IPS-NIHi11 (cell line): ENCODE measurements around the gene ST8SIA2.

Source experiments
- DNase-seq: peaks from one replicate; pipeline ENCODE4 v3.0.0; 2012; ENCODE audit warnings: mixed read lengths, low spot score

Gene ST8SIA2, protein sequence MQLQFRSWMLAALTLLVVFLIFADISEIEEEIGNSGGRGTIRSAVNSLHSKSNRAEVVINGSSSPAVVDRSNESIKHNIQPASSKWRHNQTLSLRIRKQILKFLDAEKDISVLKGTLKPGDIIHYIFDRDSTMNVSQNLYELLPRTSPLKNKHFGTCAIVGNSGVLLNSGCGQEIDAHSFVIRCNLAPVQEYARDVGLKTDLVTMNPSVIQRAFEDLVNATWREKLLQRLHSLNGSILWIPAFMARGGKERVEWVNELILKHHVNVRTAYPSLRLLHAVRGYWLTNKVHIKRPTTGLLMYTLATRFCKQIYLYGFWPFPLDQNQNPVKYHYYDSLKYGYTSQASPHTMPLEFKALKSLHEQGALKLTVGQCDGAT

DNA sequence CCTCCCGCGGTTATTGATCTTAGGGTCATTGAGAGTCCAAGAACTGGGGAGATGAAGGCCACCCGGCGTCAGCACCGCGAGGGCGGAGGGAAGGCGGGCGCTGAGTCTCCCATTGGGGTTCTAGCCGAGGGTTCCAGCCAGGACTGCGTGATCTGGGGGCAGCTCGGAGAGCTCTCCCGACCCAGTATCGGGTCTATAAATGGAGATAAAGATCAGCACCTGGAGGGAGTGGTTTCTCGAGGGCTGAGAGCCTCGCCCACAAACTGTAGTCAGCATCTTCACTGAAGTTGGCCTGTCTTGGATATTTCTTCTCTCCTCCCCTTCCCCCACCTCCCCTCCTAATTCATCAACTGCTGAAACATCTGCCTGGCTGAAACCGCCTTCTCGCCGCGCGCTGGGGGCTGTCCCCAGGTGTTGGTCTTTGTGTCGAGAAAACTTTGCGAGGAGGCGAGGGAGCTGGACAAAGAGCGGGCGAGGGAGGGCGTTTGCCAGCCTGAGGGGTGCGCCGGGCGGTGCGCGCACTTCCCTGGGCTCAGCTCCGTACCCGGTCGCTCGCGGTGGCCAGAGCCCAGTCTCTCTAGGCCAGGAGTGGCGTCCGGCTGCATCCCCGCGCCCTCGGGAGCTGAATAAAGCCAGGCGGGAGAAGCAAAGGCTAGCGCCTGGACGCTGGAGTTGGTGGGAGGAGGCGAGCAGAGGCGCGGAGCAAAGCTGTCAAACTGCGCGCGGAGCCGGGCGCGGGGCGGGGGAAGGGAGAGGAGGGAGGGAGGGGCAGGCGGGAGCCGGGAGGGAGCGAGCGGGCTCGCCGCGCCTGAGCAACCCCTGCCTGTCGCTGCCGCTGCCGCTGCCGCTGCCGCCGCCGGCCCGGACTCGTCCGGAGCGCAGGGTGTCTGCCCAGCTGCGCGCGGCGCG is at the start of gene ST8SIA2:
Gene ST8SIA2, plus strand, starts transcription at position 811 of the 909 bp plus-strand sequence. CDS start 184 bp downstream, outside the sequence.
- peak; percentile 87 for DNase-seq

DNA sequence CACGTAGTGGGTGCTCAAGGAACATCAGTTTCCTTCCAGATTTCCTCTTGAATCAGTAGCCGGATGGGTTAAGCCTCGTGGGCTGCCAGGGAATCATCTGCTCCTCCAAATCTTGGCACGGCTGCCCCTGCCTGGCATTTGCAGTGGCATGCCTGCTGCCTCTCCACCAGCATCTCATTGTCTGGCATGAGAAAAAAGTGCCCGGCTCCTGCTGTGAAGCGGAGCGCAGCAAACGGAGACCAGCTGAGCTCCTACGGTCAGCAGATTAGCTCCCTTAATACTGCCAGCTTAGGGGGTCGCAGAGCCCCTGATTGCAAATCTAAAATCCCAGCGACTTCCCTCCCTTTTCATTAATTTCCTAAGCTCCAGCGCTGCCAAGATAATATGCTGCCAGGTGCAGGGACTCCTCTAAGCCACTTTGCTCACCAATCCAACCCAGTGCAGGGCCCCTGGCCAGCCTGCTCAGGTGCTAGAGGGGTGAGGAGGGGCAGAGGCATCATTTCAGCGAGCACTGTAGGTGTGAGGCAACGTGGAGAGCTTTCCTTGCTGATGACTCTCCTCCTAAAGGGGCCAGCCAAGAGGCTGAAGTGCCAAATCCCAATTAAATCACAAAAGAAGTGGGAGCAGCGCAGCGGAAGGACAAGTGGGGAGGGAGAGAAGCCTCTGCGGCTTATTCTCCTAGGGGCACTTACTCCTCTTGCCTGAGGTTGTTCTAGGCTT is 49.6 kb upstream of the ST8SIA2 start:
- peak; percentile 57 for DNase-seq

DNA sequence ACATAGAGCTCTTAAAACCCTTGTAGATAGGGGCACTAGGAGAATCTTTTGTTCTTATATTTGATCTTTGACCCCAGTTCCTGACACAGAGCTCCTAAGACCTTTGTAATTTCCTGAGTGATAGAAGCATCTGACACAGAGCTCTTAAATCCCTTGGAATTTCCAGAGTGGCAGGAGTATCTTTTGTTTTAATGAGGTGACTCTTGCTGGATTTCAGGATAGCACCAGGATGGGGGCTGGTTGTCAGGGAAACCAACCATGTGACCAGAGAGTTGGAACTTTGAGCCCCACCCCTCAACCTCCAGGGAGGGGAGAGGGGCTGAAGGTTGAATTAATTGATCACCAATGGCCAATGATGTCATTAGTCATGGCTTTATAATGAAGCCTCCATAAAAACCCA is 47.6 kb upstream of the ST8SIA2 start:
- no peak for DNase-seq

DNA sequence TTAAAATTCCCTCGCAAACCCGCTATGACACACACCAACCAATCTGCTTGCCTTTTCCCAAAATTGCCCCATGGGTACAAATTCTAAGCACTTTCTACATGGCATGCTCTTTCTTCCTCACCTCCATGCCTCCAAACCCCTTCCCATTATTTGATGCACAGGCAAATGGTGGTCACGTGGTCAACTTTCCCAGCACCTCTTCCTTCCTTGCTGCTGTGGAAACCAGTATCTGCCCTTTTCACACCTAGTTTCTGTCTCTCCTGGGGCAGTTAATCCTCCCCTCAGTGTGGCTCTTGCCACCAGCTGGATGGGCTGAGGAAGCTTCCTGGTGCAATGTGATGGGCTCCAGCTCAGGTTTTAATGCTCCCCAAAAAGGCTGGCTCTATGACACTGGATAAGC is 38.4 kb upstream of the ST8SIA2 start:
- DNase-seq, result no peak

DNA sequence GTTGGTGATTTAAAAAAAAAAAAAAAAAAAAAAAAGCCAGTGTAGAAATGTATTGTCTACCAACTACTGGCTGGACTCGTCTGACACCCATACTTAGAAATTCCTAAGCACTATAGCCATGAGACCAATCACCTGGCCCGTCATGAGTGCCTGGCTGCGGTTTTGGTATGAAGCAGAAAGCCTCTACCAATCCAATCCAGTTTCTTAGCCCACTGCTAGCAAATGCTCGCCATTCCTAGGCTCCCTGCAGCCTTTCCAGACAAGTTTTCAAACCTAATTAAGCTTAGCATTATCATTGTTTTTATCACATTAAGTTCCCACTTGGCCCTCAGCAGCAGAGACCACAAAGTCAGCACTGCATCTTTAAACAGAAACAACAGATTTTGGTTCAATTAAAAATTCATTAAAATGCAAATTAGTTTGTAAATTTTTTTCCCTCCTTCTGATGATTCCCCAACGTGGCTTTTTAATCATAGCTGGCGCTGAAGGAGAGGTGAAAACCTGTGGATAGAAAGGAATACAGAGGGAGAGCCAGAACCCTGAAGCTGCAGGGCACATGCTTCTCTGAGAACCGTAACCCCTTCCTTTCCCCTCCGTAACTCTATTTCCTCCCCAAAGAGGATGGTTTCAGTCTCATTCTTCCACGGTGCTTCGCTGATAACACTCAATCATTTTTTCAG is 32.2 kb upstream of the ST8SIA2 start:
- DNase-seq, result no peak

DNA sequence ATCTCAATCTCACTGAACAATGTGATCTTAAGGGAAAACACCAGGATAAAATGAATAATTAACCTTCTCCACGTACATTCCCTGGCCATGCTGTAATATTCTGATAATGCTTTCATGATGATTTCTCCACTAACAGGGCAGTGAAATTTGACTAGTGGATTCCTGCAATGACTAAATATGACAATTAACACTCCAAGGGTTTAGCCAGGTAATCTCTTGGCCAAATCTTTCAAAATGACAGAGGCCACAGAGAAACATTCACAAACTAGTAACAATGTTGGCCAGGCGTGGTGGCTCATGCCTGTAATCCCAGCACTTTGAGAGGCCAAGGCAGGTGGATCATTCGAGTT is 31.7 kb upstream of the ST8SIA2 start:
- no peak for DNase-seq

DNA sequence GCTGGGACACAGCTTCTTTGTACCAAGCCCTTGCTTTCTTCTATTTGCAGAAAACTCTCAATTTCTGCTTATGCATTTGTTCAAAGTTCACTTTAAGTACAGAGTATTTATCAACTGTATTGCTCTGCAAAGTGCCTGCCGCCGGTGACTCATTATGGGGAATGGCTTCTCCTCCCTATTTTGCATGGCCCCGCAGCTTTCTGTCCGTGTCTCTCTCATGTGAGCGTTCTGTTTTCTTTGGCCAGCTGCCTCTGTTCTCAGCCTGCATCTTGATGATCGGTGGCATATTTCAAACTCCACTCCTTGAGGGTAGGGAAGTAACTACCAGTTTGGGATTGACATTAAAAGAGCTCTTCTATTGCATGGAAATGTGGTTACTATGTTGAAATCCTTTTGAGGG is 28.6 kb upstream of the ST8SIA2 start:
- DNase-seq, result no peak

DNA sequence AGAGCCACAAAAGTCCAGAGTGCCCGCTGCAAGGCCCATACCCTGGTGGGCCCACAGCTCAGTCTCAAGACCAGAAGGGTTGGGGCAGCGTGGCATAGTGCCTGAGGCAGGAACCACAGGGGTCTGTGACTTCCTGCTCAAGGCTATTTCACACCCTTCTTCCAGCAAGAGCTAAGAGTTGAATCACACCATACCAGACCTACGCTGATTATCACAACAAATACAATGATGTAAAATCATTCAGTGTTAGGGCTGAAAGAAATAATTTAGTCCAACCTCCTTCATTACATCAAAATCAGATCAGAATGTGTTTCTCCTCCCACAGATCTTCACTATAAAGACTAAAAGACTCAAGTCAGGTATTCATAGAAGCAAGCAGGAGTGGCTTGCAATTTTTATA is 27.8 kb upstream of the ST8SIA2 start:
- no peak for DNase-seq

DNA sequence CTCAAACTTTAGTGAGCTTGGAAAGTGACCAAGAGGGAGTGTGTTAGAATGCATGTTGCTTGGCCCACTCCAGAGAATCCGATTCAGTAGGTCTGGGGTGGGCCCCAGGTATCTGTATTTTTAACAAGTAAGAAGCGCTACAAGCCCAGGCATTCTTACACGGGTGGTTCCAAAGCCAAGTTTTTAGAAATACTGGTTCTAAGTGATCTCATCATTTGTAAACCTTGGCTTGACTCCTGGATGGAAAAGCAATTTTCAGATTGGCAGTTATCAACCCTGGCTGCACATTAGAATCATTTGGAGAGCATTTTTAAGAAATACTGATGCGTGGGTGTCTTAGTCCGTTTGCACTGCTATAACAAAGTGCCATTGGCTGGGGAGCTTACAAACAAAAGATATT is 27.3 kb upstream of the ST8SIA2 start:
- DNase-seq, result no peak

DNA sequence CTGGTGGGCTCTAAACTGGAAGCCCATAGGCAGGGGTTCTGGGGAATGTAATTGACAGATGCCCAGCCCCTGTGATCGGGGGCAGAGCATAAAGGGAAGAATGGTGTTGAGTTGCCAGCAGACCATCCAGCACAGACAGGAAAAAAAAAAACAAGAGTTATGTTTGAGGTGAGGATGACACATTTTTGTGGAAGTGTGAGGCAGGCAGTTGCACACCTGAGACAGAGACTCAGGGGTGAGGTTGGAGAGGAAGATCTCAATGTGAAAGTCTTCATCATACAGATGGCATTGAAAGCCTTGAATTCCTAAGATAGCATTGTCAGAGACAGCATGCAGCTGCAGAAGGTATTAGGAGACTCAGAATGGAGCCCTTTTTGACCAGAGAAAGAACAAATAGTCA is 18.6 kb upstream of the ST8SIA2 start:
- no peak for DNase-seq

DNA sequence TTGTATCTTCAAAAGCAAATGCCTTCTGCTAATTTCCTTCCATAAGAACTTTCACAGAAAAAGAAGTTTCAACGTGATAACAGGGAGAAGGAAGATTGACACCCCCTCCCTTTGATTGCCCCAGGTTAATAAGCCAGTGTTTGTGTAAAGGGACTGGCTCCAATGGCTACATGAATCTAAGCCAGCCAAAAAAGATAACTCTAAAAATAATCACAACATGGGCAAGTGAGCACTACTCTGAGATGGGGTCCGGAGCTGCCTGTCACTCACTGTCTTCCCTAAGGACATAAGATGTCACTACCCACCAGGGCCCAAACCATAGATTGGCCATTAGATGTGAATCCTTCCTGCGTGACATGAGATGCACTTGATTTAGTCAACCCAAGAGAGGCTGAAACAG is 17.6 kb upstream of the ST8SIA2 start:
- no peak for DNase-seq

DNA sequence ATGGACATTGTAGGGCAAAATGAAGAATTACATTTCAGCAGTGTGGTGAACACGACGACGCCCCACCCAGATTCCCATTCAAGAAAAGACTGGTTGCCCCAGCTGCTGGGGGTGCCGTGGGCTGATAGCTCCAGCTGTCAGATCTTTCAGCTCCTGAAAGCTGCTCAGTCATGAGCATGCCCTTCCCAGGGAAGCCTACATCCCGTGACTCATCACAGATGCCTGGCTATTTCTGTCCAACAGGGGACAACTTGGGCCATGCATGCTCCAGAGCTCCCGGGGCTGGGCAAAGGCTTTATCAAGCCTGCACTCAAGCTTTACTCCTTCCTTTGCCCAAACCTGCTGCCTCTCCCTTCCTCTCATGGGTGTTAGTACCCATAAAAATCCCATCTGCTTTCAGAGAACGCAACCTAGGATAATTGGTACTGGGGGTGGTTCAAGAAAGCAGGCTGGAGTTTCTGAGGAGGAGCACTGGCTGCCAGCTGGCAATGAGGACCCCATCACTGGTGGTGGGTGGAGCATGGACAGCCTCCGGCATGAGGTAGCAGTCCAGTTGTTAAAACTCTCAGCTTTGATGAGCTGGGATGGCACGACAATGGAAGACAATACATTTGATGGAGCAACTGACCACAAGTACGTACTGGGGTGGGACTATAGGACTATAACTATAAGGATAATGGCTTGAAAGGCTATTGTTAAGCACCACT is 16.4 kb upstream of the ST8SIA2 start:
- DNase-seq, result no peak

DNA sequence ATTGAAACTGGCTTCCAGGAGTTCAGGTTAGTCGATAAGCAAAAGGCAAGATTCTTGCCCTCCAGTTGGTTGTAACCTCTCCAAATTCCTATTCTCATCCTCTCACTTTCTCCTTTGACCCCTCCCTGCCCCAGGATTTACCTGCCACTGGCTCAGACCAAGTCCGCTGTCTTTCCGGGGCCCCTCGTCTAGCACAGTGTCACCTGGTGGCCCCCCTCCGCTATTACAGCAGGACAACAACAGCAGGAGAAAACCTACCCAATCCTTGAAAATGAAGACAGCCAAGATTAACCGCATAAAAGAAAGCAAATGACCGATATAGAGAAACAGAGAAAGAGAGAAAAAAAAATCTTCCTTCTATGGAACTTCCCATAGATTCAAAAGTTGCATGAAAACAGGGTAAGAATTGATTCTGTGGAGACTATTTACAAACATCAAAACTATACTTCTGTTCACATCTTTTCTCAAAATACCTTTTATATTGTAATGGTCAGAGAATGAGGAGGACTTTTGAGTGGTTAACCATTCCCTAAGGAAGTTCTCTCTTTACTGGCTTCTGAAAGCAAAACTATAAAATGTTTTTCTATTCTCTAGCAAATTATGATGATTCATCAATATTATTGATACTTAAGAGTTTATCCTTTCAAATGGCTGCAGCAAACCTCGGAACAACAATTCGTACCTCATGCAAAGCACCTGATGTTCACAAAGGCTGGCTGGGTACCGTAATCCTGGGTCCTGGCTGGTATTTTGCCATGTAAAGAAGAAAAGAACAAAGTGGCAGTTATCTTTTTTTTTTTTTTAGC is 10.0 kb upstream of the ST8SIA2 start:
- DNase-seq, result peak; percentile 79

DNA sequence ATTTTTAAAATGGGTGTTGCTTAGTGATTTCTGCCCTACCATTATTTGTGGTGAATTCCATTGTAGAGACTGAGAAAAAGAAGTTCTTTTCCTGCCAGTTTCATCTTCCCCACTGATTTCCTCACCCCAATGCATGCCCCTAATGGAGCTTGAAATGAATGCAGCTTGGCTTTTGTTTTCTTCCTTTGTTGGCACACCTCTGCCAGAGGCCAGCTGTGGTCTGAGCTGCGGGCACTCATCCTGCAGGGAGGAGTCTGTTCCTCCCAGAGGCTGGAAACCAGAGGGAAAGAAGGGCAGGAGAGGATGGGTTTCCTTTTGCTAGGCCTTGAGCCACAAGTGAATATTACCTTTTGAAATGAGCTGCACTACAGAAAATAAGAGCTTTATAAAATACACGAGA is 9.3 kb upstream of the ST8SIA2 start:
- no peak for DNase-seq

DNA sequence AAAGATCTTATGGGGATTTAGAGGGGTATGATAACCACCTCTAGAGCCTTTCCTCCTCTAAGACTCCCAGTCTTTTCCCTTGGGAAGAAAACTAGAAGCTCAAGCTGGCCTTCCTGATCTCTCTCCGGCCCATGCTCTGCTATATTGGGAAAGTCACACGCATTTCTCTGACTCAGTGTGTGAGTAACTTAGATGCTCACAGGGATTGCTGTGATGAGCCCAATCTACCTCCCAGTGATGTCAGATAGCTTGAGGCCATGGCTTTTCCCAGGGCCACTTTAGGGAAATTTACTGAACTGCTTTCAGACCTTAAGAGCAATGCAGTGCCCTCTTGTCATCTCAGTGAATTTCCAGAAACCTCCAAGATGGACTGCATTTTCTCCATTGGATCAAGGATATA is 8.6 kb upstream of the ST8SIA2 start:
- DNase-seq, result no peak

DNA sequence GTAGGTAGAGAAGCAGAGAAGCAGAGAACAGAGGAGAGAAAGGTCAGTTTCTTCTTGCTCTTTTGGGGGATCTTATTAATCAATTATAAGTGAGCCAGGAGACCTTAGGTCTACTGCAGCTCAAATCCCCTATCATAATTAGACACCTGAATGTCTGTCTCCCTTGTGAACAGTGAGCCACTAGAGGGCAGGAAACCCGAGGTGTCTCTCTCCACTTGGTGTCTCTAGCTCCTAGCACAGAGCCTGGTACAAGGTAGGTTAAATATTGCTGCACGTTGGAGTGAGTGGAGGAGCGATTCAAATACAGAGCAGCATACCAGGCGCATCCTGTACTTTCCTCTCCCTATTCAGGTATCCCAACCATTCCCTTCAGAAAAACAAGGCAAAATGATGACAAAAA is 2.0 kb upstream of the ST8SIA2 start:
- peak; percentile 47 for DNase-seq

DNA sequence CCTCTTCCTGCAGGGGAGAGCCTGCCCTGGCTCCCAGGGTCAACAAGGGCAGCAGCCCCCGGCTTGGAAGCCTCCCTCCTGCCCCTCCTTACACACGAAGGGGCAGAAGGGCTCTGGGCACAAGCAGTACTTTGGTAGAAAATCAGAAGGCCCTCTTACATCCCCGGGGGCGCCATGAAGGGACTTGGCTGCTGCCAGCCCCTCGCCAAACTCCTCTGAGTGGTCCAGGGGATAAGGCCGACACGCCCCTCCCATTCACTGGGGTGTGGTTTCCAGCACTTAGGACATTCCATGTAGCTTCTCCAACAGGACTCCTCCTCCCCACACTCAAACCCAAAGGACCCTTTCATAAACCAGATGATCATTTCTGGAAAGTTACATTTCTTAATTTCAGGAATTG is 1.2 kb upstream of the ST8SIA2 start:
- DNase-seq, result peak; percentile 47

DNA sequence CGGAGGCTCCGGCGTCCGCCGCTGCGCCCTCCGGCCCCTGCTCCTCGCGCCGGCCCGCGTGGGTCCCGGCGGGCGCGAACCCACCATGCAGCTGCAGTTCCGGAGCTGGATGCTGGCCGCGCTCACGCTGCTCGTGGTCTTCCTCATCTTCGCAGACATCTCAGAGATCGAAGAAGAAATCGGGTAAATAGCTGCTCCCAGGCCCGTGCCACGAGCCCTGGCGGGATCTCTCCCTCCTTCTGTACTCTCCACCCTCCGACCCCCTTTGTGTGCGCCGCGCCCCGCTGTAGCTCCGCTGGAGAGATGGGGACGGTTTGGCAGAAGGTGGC is 263 bp downstream of the ST8SIA2 start:
- peak; percentile 27 for DNase-seq

DNA sequence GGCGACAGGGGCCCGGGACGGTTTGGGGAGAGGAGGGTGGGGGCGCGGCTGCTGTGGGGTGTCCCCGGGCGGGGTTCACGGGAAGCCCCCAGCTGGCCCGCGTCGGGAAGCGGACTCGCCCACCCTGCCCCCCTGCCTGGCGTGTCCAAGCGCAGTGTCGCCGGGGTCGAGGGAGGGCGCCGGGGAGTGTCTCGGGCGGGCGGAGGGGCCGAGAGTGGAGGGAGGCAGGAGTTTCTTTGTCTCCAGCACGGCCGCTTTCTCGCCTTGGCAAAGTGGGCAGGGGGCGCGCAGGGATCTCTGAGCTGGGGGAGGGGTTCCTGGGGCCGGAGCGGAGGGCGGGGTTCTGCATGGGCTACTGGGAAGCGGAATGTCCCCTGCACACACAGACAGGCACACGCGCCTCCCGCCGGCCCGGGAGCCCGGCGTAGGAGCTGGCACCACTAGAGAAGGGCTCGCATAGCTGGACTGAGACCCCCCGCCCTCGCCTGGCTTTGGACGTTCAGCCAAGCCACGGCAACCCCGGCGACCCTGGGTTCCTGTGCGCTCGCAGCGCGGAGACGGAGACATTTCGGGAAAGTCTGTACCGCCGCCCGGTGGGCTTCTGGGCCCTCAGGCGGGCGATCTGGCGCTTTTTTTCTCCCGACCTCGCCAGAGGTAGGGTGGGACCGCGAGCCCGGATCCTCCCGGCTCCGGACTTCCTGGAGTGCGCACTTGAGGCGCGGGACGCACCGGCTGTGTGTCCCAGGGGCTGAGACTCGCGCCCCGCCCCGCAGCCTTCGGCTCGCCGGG is 822 bp downstream of the ST8SIA2 start:
- DNase-seq, result peak; percentile 44

DNA sequence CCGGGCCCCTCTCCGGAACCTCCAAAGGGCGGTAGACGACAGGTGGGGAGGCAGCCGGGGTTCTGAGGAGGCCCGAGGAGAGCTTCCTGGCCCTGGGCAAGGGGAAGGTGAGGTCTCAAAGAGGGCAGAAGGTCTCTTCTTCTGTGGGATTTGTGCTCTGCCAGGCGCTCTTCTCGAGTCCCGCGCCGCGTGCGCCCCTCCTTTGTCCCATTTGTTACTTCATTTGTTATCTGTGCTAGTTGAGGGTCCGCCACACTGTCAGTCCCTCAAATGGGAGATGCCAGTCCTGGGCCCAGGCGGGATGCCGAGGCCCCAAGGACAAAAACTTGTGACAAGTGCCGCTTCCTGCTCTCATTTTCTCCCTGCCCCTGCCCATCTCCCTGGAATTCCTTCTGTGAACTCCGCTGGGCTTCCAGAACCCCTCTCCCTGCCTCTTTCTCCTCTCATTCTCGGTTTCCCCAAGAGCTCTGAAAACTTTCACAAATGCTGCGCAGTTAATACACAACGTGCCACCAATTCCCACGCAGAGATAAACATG is 1.5 kb downstream of the ST8SIA2 start:
- no peak for DNase-seq
